H9 (cell line): ENCODE data around the gene ASB18. TPM values are rescaled to one million over a fixed set of nuclear protein-coding genes. Genes with fewer than 3 reads are reported as not detected.

Experiments used
- DNase-seq: peaks from one replicate; pipeline ENCODE4 v3.0.0-alpha.2; 2017
- H2AFZ ChIP-seq: one replicate; pipeline ENCODE4 v1.6.1; 2013; ENCODE audit warnings: mild to moderate bottlenecking, low read length, control low read depth, moderate library complexity
- H2AK5ac ChIP-seq: 2 replicates; pipeline ENCODE4 v1.6.1; 2013; ENCODE audit warnings: low read length, control low read depth, mixed read lengths; ENCODE audit not compliant: insufficient read length
- H2BK120ac ChIP-seq: one replicate; pipeline ENCODE4 v1.6.1; 2013; ENCODE audit warnings: low read depth, mild to moderate bottlenecking, low read length, control low read depth, inconsistent platforms; ENCODE audit not compliant: poor library complexity, severe bottlenecking
- H2BK12ac ChIP-seq: 2 replicates; pipeline ENCODE4 v1.6.1; 2013; ENCODE audit warnings: low read length, control low read depth, mixed read lengths, low read depth; ENCODE audit not compliant: insufficient read length
- H2BK15ac ChIP-seq: 2 replicates; pipeline ENCODE4 v1.6.1; 2013; ENCODE audit warnings: low read depth, low read length, control low read depth
- H2BK20ac ChIP-seq: one replicate; pipeline ENCODE4 v1.6.1; 2013; ENCODE audit warnings: low read depth, mild to moderate bottlenecking, low read length, control low read depth, inconsistent platforms; ENCODE audit not compliant: poor library complexity, severe bottlenecking
- H2BK5ac ChIP-seq: 2 replicates; pipeline ENCODE4 v1.6.1; 2013; ENCODE audit warnings: low read length, control low read depth, mixed read lengths; ENCODE audit not compliant: insufficient read length
- H3K14ac ChIP-seq: 2 replicates; pipeline ENCODE4 v1.6.1; 2013; ENCODE audit warnings: low read length, control low read depth; ENCODE audit not compliant: insufficient read depth
- H3K18ac ChIP-seq: 2 replicates; pipeline ENCODE4 v1.6.1; 2013; ENCODE audit warnings: low read depth, mild to moderate bottlenecking, mixed read lengths, low read length, control low read depth; ENCODE audit not compliant: insufficient read length
- H3K23ac ChIP-seq: 2 replicates; pipeline ENCODE4 v1.6.1; 2013; ENCODE audit warnings: low read length, control low read depth, mixed read lengths, low read depth; ENCODE audit not compliant: insufficient read length
- H3K23me2 ChIP-seq: 2 replicates; pipeline ENCODE4 v1.6.1; 2013; ENCODE audit warnings: low read depth, mild to moderate bottlenecking, mixed read lengths, low read length, control low read depth; ENCODE audit not compliant: insufficient read length, poor library complexity, severe bottlenecking
- H3K27ac ChIP-seq: 2 replicates; pipeline ENCODE4 v1.5.1; 2013; ENCODE audit warnings: low read length, control low read depth, mixed read lengths, low read depth; ENCODE audit not compliant: insufficient read length
- H3K27me3 ChIP-seq: 2 replicates; pipeline ENCODE4 v1.6.1; 2013; ENCODE audit warnings: low read length, control low read depth, inconsistent platforms; ENCODE audit not compliant: insufficient read depth
- H3K4ac ChIP-seq: 2 replicates; pipeline ENCODE4 v1.6.1; 2013; ENCODE audit warnings: low read depth, mild to moderate bottlenecking, control low read depth, inconsistent platforms, low read length, moderate library complexity
- H3K4me1 ChIP-seq: 2 replicates; pipeline ENCODE4 v1.6.1; 2013; ENCODE audit warnings: low read length, control low read depth, inconsistent platforms; ENCODE audit not compliant: insufficient read depth
- H3K4me2 ChIP-seq: 2 replicates; pipeline ENCODE4 v1.6.1; 2013; ENCODE audit warnings: low read length, control low read depth, mixed read lengths; ENCODE audit not compliant: insufficient read length, insufficient read depth
- H3K56ac ChIP-seq: 2 replicates; pipeline ENCODE4 v1.6.1; 2013; ENCODE audit warnings: low read depth, mild to moderate bottlenecking, mixed read lengths, low read length, control low read depth; ENCODE audit not compliant: insufficient read length
- H3K79me1 ChIP-seq: 2 replicates; pipeline ENCODE4 v1.6.1; 2013; ENCODE audit warnings: low read depth, mild to moderate bottlenecking, moderate library complexity, low read length, control low read depth, inconsistent platforms; ENCODE audit not compliant: insufficient read depth, poor library complexity, severe bottlenecking
- H3K79me2 ChIP-seq: 2 replicates; pipeline ENCODE4 v1.6.1; 2013; ENCODE audit warnings: low read length, control low read depth, inconsistent platforms; ENCODE audit not compliant: insufficient read depth
- H3K9ac ChIP-seq: 2 replicates; pipeline ENCODE4 v1.6.1; 2013; ENCODE audit warnings: low read length, control low read depth, mixed read lengths; ENCODE audit not compliant: insufficient read length; ENCODE audit errors: extremely low read depth
- H3K9me3 ChIP-seq: one replicate; pipeline ENCODE4 v1.6.1; 2013; ENCODE audit warnings: low read depth, low read length, inconsistent platforms; ENCODE audit not compliant: control insufficient read depth
- H3T11ph ChIP-seq: one replicate; pipeline ENCODE4 v1.6.1; 2013; ENCODE audit warnings: mild to moderate bottlenecking, low read length, control low read depth, inconsistent platforms
- H4K20me1 ChIP-seq: one replicate; pipeline ENCODE4 v1.6.1; 2013; ENCODE audit not compliant: control insufficient read depth, insufficient read length, insufficient read depth
- H4K5ac ChIP-seq: 2 replicates; pipeline ENCODE4 v1.6.1; 2013; ENCODE audit warnings: low read depth, mild to moderate bottlenecking, mixed read lengths, low read length, control low read depth; ENCODE audit not compliant: insufficient read length
- H4K8ac ChIP-seq: replicated peaks from 2 replicates; pipeline ENCODE4 v1.6.1; 2013; ENCODE audit warnings: low read length, control low read depth, mixed read lengths, low read depth; ENCODE audit not compliant: insufficient read length
- H4K91ac ChIP-seq: 2 replicates; pipeline ENCODE4 v1.6.1; 2013; ENCODE audit warnings: low read depth, mild to moderate bottlenecking, moderate library complexity, mixed read lengths, low read length, control low read depth; ENCODE audit not compliant: insufficient read length
- H3K27ac Mint-ChIP-seq, 3 experiments: 2 replicates in 2 of 3; 3 replicates in 1 of 3; pipeline ENCODE4 v1.8.0; 2020 to 2021; ENCODE audit warnings: mixed read lengths in 3 of 3, mild to moderate bottlenecking in 1 of 3, moderate library complexity in 1 of 3
- H3K27me3 Mint-ChIP-seq: 2 replicates; pipeline ENCODE4 v1.8.0; 2021; ENCODE audit warnings: low read depth, mild to moderate bottlenecking, moderate library complexity, mixed read lengths
- H3K36me3 Mint-ChIP-seq, 3 experiments: 2 replicates in 2 of 3; 3 replicates in 1 of 3; pipeline ENCODE4 v1.8.0; 2020 to 2021; ENCODE audit warnings: low read depth in 3 of 3, mixed read lengths in 3 of 3; ENCODE audit not compliant: insufficient read depth in 1 of 3
- H3K4me1 Mint-ChIP-seq, 2 experiments: 2 replicates each; pipeline ENCODE4 v1.8.0; 2020; ENCODE audit warnings: mixed read lengths in 2 of 2
- H3K4me3 Mint-ChIP-seq, 2 experiments: 2 replicates in 1 of 2; 3 replicates in 1 of 2; pipeline ENCODE4 v1.8.0; 2020 to 2021; ENCODE audit warnings: mild to moderate bottlenecking in 2 of 2, mixed read lengths in 2 of 2, moderate library complexity in 1 of 2
- H3K9me3 Mint-ChIP-seq, 2 experiments: 2 replicates in 1 of 2; 3 replicates in 1 of 2; pipeline ENCODE4 v1.8.0; 2020; ENCODE audit warnings: mild to moderate bottlenecking in 2 of 2, mixed read lengths in 2 of 2, moderate library complexity in 1 of 2
- CTCF ChIP-seq: fragments of 200-600 bp; sonication (generic); conservative IDR thresholded peaks from 3 replicates; pipeline ENCODE4 v1.8.0; 2021; ENCODE audit warnings: antibody characterized with exemption, mild to moderate bottlenecking
- WGBS: extraction: QIAGEN DNeasy Blood & Tissue Kit; methylation state at CpG from one replicate; pipeline ENCODE4 v1.1.7; 2013; ENCODE audit warnings: missing lambda C conversion rate, low lambda C conversion rate, mixed read lengths; ENCODE audit not compliant: insufficient read length; ENCODE audit errors: extremely low coverage; 5-methylcytosine and 5-hydroxymethylcytosine counted together
- total RNA-seq: library from RNA; stranded (reverse); gene quantifications from 2 replicates; pipeline ENCODE4 v1.2.1, GENCODE V29; 2021

Gene ASB18
- total RNA-seq, 1 experiment from 2014 or later, result not detected

DNA sequence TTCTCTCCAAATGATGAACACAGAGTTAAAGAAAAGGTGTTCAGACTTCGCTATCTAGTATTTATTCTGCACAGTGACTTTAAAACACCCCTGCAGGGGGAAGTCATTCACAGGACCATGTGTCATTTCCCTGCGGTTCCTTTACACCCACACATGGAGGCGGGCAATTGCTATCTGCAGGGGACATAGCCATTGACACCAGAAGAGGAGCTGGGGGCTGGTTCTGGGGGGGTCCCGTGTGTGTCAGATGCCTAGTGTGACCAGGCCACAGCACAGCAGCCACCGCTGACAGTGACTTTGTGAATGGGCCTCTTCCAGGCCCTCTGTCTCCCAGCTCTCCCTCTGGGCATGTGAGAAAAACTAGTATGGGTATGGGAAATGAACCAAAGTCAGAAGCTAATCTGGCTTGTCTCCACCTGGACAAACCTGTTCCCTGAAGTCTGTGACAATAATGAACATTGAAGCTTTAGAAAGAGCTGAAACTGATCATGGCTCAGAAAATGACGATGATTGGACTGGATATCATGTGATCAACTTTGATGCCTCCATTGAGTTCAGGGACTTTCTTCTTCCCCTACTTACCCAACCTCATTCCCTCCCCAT, 88.6 kb downstream of the ASB18 start:
- Histone ChIP-seq H3T11ph (no peak overlapping the region), H3K27me3 (peaks cover 54% of the 10 kb centered on the region), H3K9me3 (no peaks in the 10 kb centered on the region), H3K9ac (no peak overlapping the region), H3K23me2 (peaks cover 26% of the 10 kb centered on the region), H2BK20ac (no peak overlapping the region), H3K27ac (no peak overlapping the region), H2BK15ac (no peak overlapping the region), H4K8ac (no peak overlapping the region), H3K4me2 (no peak overlapping the region), H3K4me1 (peaks cover 19% of the 10 kb centered on the region), H3K79me1 (no peaks in the 10 kb centered on the region), H2BK5ac (no peak overlapping the region), H2BK12ac (no peak overlapping the region), H4K20me1 (no peaks in the 10 kb centered on the region), H3K79me2 (no peaks in the 10 kb centered on the region), H3K56ac (no peak overlapping the region), H2AK5ac (no peak overlapping the region), H3K18ac (no peak overlapping the region), H3K14ac (no peak overlapping the region), H2AFZ (no peak overlapping the region), H4K5ac (no peak overlapping the region), H4K91ac (no peak overlapping the region), H2BK120ac (no peak overlapping the region), H3K4ac (no peak overlapping the region), H3K23ac (no peak overlapping the region)
- no CpG with 5 or more reads among the region's 6 CpGs for WGBS
- peaks cover 41 to 51% of the 10 kb centered on the region in 2 experiments for H3K4me1 Mint-ChIP-seq
- TF ChIP-seq CTCF, result no peak
- peaks cover 3 to 15% of the 10 kb centered on the region in 2 experiments; a peak in 2 of 5 replicates for H3K9me3 Mint-ChIP-seq
- peaks cover 97% of the 10 kb centered on the region for H3K27me3 Mint-ChIP-seq
- H3K4me3 Mint-ChIP-seq, result no peak overlapping the region
- no peak for DNase-seq
- no peak overlapping the region for H3K27ac Mint-ChIP-seq
- peaks cover 0 to 2% (median 0%) of the 10 kb centered on the region in 3 experiments; a peak in 1 of 7 replicates for H3K36me3 Mint-ChIP-seq
